Left hindlimb (tissue), 1 donor: ENCODE results near the gene SUSD6.
A peak's percentile ranks its signal among the peaks of the same experiment; 100 is the strongest.
"Not testable (repeated sequence)": the region's sequence is repeated elsewhere in the genome, so short reads cannot be mapped to it uniquely, and the experiment has no call there.

Source experiments
- DNase-seq: peaks from one replicate; pipeline ENCODE4 v3.0.0-alpha.2; 2018

Gene SUSD6

GRCh38 chr14:69625299-69626131, 14.1 kb downstream of the SUSD6 start:
- peak; percentile 73 for DNase-seq

DNA sequence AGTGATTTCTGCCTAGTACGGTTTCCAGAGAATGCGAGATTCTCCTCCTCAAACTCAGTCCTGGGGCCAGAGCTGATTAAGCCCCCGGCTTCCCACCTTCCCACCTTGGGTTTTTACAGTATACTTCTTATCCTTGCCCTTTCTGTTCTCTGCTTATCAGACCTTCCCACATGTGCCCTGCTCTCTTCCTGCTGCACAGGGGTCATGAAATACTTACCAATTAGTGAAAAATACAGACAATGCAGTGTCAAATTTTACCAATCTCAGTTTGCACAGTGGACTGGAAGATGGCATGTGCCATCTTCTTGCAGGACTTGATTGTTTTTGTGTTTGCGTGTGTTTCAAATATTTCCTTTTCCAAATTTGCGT, 14.7 kb downstream of the SUSD6 start:
- DNase-seq: no peak

GRCh38 chr14:69629225-69630127, 18.1 kb downstream of the SUSD6 start:
- no peak for DNase-seq

DNA sequence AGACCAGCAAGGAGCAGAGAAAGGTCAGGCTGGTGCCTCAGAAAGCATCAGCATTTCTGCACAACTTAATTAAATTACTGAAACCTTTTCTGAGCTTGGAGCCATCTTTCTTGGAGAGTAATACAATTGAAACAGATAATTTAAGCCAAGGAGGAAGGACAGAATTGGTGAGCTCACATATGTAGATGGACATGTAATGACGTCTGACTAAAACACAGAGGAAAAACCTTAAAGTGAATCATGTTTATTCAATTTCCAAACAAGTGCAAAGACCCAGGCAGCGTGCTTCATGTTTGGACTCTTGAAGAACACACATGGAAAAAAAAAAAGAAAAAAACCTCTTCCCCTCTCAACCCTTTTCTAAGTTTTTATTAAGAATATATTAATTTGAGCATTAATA, 19.0 kb downstream of the SUSD6 start:
- no peak for DNase-seq

DNA sequence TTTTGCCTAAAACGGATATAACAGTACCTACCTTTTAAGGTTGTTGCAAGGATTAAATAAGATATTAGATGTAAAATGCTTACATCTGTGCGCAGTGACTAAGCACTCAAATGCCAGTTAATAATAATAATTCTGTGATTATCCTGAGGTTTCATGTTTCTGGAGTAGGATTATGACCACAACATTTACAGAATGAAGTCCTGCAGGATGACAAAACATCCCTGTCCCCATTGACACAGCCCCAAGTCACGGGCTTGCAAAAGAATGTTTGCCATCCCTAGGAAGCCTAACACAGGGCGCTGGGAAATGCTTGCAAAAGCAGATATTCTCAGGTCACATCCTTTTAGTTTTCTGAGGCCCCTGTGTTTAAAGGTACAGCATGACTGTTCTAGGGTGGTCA, 20.1 kb downstream of the SUSD6 start:
- no peak for DNase-seq

- DNase-seq: no peak
Observed at GRCh38 chr14:69632164-69632563, 20.8 kb downstream of the SUSD6 start.

GRCh38 chr14:69632593-69633151, 21.3 kb downstream of the SUSD6 start:
- no peak for DNase-seq

DNA sequence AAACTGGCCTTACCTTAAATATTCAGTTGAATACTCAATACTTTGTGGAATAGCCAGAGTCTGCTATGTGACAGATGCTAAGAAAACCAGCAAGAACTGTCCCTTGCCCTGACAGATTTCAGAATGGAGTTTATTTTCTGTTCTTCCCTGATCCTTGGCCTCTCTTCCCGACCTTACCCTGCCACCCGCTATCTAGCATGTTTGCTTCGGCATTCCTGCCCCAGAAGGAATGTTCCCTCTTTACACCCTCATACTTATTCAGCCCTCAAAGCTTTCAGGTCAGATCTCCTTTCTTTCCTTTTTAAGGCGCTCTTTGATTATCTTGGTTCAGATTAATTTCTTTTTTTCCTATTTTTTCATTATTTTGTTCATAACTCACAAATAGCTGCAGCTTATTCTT, 21.8 kb downstream of the SUSD6 start:
- DNase-seq: no peak

- DNase-seq: no peak
Observed at GRCh38 chr14:69635981-69636639, 24.7 kb downstream of the SUSD6 start.

- DNase-seq: no peak
Observed at GRCh38 chr14:69636718-69637480, 25.5 kb downstream of the SUSD6 start.

GRCh38 chr14:69637503-69638031, 26.2 kb downstream of the SUSD6 start:
- no peak for DNase-seq

DNA sequence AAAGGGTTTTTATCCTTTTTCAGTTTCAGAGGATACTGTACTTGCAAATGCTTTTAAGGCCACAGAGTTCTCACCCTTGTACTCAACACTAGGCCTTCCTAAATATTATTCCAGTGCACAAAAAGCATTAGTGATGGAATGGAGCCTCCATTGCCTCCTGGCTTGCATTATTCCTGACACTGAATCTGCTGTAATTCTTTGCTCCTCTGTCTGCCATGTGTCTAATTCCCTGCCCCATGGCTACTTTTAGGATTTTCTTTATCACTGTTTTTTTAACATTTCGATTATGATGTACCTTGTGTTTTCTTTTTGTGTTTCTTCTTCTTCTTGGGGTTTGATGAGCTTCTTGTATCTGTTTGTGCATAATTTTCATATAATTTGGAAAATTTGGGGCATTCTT, 29.5 kb downstream of the SUSD6 start:
- no peak for DNase-seq

- DNase-seq: not testable (repeated sequence)
Observed at GRCh38 chr14:69642212-69642793, 30.9 kb downstream of the SUSD6 start.

- DNase-seq: no peak
Observed at GRCh38 chr14:69643430-69644200, 32.2 kb downstream of the SUSD6 start.

DNA sequence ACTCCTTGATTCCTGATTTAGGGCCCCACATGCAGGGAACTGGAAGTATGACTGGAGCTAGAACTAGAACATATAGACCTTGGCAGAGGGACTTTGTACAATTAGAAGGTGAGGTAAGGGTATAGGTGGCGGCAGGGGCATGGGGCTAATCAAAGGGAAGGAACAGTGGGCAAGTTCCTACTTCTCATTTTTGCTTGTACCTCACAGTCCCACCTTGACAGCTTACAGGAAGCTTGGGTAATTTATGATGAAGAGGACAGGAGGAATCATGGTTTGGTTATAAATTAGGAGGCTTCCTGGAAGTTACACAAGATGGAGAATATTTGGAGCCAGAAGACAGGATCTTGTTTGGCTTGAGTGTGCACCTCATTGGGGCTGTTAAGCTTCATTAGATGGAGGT, 33.4 kb downstream of the SUSD6 start:
- no peak for DNase-seq

DNA sequence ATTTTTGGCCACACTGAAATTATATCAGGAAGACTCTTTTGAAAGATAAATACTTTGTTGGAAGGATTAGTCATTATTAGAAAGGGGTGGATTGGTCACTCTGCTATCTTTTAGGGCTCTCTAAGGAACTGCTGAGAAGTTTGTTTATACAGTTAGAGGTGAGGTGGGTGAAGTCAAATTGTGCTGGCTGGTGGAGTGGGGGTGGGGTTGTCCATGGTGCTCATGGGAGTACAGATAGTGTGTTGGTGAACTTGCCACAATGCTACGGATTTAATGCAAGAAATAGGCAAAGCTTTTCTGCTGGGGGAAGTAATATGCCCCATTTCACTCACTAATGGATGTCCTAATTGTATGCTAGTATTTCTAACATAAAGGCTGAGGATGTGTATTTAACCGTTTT, 35.8 kb downstream of the SUSD6 start:
- no peak for DNase-seq

DNA sequence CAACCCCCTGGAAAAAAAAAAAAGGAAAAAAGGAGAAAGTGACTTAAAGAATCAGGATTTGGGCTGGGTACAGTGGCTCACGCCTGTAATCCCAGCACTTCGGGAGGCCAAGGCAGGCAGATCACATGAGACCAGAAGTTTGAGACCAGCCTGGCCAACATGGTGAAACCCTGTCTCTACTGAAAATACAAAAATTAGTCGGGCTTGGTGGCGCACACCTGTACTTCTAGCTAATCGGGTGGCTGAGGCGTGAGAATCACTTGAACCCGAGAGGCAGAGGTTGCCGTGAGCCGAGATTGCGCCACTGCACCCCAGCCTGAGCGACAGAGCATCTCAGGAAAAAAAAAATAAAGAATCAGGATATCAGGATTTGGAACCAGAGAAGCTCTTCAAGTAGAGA, 36.2 kb downstream of the SUSD6 start:
- DNase-seq: not testable (repeated sequence)

GRCh38 chr14:69648480-69649451, 37.4 kb downstream of the SUSD6 start:
- DNase-seq: no peak

DNA sequence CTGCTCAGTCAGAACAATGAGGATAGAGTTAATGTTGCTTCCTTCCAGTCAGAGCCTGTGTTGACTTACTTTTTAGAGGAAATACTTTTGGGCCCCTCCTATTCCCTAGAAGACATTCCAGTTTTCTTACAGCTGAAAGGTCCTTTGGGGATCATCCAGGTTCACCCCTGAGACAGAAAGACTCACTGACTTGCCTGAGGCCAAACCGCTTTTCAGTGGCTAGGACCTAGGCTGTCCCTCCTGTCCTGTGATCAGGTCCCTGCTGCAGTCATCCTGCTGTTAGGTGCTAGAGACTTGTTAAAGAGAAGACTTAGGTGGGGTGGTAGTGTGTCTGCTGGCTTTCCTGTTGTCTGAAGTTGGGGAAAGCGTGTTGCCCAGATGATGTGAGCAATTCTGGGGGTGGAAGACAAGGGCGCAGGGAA, 39.6 kb downstream of the SUSD6 start:
- no peak for DNase-seq

DNA sequence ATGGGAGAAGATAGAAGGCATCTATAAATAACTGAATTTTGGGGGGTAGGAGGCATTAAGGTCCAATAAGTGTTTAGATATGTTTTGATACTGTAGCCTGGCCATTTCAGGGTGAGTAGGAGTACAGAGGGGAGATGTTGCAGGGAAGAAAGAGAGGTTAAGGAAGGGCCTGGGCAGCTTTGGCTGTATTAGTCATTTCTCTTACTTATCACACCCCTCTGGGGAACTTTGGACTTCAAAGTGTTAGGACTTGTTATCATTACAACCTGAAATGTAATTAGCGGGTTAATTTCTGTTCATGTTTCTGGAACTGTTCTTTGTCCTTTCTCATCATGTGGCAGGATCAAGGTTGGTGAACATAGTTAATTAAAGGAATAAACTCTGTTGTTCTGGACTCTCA, 40.3 kb downstream of the SUSD6 start:
- DNase-seq: no peak
